ENCODE measurements around the gene POC1A.
"Not testable (repeated sequence)": the region's sequence is repeated elsewhere in the genome, so short reads cannot be mapped to it uniquely, and the experiment has no call there.

Gene POC1A

DNA sequence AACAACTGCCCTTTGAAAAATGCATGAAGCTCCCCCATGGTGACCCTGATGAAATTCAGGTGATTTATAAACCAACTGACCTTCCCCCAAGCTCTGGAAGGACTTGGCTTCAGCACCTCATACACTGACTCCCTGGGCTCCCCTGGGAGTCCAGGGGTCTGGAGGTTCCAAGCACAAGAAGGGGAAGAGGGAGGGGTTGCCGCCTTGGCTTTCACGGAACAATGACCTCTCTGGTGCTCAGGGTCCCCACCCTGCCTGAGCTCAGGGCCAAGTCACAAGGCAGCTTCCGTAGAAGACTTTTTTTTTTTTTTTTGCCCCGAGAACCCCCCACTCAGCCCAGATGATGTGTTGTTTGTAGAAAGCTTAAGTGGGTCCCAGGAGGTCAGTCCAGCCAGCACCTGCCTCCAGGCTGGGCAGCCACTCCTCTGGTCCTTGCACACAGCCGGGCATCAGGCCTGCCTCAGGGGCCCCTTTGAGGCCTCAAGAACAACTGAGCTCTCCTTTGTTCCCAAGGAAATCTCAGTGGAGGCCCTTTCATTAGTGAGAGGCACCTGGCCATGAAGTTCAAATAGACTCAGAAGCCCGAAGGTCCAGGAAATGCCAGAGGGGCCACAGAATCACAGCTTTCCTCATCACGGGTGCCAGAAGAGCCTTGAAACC, 29.7 kb upstream of the POC1A start:
- no peak for DNase-seq

- no peak for DNase-seq
These were observed 28.5 kb upstream of the POC1A start for GRCh38 chr3:52182691-52183090.

DNA sequence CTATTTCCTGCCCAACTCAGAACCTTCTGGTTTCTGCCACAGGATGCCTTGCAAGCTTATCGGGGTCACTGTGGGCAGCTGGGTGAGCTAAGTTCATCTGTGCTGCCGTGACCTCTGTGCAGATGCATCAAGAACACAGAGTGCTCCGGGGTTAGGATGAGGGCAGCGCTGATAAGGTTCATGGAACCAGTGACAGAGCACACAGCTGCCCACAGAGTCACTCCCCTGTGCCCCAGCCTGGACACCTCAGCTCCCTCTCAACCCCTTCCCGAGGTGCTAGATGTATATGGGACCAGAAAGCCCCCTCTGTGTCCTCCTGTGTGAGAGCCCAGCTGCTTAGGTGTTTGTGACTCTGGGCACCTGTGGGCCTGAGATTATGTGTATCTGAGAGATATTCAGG, 28.0 kb upstream of the POC1A start:
- no peak for DNase-seq

- no peak for DNase-seq
These were observed 27.3 kb upstream of the POC1A start for GRCh38 chr3:52181543-52181942.

GRCh38 chr3:52178537-52178936, 24.3 kb upstream of the POC1A start:
- DNase-seq = no peak

DNA sequence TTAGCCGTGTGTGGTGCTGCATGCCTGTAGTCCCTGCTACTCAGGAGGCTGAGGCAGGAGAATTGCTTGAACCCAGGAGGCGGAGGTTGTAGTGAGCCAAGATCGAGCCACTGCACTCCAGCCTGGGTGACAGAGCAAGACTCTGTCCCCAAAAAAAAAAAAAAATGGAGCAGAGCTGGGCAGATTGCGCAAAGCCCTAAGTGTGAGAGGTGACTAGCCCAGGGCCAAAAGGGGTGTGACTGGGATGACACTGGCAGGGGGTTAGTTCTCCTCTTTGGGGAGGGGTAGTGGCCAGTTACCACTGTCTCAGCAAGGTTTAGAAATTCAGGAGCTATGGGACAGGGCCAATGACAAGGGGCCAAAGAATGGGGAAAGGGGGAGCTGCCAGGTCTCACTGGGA, 23.9 kb upstream of the POC1A start:
- DNase-seq = not testable (repeated sequence)

DNA sequence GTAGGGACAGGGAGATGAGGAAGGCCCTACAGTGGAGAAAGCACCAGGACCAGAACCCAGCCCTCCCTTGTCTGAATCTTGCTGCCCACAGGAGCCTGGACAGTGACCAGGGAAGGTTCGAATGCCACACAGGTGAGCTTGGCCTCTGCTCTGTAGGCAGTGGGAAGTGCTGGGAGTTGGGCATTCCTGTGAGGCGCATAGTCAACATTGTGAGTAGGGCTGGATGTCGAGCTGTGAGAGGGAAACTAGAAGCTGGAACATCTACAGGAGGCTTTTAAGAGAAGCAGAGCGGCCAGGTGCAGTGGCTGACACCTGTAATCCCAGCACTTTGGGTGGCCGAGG, 23.4 kb upstream of the POC1A start:
- DNase-seq = no peak

DNA sequence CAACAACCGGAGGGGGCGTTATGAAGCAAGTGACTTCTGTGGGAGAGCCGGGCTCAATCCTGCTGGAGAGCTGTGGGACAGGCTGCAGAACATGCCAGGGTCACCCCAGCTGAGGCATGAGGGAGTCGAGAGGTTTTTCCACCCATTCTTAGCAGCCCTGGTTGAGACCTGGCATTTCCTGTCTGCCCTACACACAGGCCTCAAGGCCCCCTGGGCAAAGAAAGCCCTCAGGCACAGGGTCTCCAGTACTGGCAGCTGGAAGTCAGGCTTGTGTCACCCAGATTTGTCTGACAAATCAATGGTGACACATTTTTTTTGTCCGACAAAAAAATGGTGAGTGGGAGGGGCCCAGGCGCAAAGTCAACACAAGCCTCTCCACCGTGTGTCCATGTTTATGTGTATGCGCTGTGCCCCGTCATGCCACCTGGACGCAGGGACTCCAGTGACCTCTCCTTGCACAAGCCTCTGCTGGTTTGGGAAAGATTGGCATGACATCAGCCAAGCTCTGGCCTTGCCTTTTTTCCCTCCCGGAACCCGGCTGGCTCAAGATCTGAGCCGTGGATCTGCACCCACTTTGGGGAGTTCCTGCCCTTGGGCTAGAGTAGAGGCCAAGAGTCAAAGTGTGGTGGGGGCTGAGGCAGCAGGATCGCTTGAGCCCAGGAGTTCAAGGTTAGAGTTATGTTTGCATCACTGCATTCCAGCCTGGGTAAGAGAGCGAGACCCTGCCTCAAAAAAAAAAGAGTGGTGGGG, 22.9 kb upstream of the POC1A start:
- no peak for DNase-seq

DNA sequence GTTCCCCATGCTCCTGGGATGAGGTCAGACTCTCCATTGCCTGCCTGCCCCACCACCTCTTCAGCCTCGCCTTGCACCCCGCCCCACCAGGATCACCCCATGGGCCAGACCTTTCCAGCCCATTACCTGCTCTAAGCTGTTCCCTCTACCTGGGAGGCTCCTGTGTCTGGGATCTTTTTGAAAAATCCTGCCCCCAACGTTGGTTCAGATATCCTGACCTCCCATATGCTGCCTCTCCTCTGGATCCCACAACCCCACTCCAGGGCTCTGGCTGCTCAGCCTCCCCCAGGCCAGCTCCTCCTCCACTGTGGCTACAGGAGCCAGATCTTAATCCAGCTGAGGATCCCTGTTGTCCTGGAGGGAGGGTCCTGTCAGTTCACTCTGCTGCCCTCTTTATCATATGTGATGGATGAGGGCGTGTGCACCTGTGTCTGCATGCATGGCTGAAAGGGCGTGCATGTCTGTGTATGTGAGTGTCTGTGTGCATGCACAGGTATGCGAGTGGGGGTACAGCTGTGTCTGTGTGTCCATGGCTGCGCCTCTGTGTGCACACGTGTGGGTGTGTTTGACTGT, 22.0 kb upstream of the POC1A start:
- DNase-seq = no peak

- no peak for DNase-seq
These were observed 21.4 kb upstream of the POC1A start for GRCh38 chr3:52175416-52176179.

DNA sequence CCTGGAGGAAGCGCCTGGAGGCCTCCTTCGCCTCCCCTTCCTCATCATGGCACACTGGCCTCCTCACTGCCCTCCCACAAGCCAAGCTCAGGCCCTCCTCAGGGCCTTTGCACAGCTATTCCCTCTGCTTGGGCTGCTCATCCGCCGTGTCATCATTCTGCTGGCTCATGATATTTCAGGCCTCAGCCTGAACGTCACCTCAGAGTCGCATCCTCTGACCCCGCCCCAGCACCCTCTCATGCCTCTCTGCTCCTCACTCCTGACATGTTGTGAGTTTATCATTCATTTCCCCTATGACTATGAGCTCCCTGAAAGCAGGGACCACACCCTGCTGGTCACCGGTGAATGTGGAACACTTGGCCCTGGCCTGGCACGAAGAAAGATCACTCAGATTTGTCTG, 20.7 kb upstream of the POC1A start:
- no peak for DNase-seq

- no peak for DNase-seq
These were observed 18.9 kb upstream of the POC1A start for GRCh38 chr3:52173101-52173500.

DNA sequence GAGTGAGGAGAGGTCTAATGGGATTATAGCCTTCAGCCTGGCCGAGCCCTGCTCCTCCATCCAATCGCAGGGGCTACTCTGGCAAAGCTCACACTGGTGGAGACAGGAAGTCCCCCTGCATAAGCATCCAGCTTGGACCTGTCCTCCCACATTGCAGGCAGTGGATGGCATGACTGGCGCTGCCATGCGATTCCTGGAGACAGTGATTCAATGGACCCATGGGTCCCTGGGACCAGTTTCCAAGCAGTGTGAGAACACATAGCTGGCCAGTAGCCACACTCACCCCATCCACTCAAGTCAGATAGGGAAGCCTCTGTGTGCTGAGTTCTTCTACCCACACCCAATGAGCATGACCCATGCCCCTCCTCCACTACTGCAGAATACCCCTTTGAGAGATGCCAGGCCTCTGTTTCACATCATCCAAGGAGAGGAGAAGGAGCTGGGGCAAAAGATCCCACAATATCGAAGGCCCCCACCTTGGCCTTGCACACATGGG, 18.1 kb upstream of the POC1A start:
- no peak for DNase-seq

DNA sequence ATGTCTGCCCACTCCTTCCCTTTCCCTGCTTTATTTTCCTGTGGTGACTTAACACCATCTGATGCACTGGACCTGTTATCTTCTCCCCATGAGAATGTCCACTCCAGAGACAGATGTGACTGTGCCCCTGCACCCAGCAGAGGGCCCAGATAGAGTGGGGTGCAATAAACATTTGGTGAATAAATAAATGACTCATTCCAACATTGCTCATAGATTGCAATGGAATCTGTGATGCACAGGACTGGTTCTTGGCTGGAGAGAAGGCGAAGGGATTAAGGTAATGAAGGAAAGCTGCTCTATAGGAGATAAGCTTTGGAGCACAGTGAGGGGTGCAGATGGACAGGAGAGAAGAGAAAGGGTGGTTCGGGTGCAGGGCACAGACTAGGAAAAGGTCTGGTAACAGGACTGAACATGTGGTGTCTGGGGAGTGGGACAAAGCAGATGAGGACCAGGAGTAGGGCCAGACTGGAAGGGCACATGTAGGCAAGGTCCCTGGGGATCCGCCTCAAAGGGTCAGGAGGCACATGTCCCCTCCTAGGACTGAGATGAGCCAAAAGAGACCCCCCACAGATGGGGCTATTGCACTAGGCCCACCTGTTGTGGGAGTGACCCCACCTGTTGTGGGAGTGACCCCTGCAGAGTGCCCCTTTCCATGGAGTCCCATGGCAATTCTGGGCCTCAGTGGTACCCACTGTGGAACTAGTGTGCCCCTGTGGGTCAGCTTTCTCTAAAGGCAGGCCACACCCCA, 17.5 kb upstream of the POC1A start:
- no peak for DNase-seq

DNA sequence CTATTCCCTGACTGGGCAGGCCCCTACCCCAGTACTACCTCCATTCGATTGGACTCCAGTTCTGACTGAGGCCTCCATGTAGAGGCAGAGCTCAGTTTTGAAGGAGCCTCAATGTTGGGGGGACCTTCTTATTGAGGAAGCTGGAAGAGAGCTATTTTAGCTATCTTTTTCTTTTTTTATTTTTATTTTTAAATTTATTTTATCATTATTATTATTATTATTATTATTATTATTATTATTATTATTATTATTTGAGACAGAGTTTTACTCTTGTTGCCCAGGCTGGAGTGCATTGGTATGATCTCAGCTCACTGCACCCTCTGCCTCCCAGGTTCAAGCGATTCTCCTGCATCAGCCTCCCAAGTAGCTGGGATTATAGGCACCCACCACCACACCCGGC, 16.0 kb upstream of the POC1A start:
- DNase-seq = not testable (repeated sequence)

- DNase-seq = no peak
These were observed 13.0 kb upstream of the POC1A start for GRCh38 chr3:52167240-52167639.

DNA sequence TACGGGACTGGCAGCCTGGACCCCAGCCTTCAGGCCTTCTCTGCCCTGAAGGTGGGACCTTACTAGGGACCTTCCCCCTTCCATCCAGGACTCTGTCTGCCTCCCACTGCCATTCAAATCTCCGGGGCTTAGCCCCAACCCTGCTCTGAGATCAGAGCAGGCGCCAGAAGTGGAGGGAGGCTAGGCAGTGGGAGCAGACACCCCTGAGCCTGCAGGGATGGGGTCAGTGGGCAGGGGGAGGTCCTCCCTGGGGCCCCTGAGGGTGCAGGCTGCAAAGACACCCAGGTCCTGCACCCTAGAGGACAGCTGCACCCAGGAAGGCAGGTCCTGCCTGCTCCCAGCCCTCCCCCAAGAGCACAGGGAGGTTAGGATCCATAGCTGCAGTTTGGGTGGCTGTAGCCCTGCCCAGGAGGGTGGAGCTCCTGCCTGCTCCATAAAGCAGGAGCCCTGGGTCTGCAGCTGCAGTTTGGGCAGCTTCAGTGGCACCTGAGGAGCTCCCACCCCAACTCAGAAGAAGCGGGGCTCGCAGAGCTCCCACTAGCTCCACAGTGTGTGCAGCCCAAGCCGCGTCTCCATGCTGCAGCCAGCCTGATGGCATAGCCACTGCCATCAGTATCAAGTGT, 8.1 kb upstream of the POC1A start:
- no peak for DNase-seq

DNA sequence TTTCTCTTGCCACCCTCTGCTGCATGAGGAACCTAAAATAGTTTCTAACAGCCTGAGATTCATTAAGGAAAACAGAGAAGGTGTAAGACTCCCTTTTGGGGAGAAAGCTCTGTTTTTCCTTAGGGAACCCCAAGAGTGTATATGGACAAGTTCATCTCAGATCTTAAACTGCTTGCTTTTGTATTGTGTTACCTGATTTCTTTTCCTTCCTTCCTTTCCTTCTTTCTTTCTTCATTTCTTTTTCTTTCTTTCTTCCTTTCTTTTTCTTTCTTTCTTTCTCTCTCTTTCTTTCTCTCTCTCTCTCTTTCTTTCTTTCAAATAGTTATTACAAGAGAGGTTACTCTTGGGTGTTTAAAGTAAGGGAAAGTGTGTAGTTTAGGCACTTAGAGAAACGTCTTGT, 5.3 kb upstream of the POC1A start:
- DNase-seq = no peak

GRCh38 chr3:52155912-52156311, 1.7 kb upstream of the POC1A start:
- DNase-seq = no peak

- no peak for DNase-seq
These were observed 680 bp downstream of the POC1A start for GRCh38 chr3:52153389-52154096.

DNA sequence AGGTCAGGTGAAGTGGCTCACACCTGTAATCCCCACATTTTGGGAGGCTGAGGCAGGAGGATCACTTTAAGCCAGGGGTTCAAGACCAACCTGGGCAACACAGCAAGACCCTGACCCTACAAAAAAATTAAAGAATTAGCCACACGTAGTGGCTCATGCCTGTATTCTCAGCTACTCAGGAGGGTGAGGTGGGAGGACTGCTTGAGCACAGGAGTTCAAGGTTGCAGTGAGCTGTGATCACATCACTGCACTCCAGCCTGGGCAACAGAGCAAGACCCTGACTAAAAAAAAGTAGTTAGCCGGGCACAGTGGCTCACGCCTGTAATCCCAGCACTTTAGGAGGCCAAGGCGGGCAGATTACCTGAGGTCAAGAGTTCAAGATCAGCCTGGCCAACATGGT, 2.2 kb downstream of the POC1A start:
- not testable (repeated sequence) for DNase-seq

DNA sequence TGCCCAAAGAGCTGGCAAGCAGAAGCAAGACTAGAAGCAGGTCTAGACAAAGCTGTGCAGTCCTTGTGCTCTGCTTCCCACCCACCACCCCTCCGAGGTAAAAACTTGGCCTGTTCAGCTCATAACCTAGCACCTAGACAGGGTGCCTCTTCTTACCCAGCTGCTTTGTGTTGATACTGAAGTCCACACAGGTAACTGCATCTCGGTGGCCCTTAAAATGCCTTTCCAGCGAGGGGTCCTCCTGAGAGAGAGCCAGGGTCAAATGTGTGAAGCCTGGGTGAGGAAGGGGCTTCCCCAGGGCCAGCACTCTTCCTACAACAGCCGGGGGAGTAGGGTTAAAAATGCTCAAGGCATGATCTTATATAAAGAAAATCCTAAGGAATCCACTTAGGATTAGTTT, 3.4 kb downstream of the POC1A start:
- no peak for DNase-seq
